SK-N-SH treated with all-trans-retinoic acid at 6 μM for 48 hours (cell line): Measurements from ENCODE around the gene SEL1L3.

ENCODE experiments used
- ARNTL ChIP-seq: fragments of 450-650 bp; formaldehyde crosslinking; IDR thresholded peaks from 2 replicates; pipeline ENCODE4 v1.5.0; 2020; ENCODE audit warnings: low read depth, mild to moderate bottlenecking, moderate library complexity, borderline replicate concordance
- ZNF70 ChIP-seq: fragments of 450-650 bp; formaldehyde crosslinking; IDR thresholded peaks from 2 replicates; pipeline ENCODE4 v1.5.0; 2020; ENCODE audit warnings: mild to moderate bottlenecking, moderate library complexity

GRCh38 chr4:25797136-25797535, 65.7 kb downstream of the SEL1L3 start:
- no peak for TF ChIP-seq ARNTL (CRISPR knock-in tag)
- no peak for TF ChIP-seq ZNF70
